ENCODE measurements around the gene HPN.

- TF ChIP-seq, protein P1, sequence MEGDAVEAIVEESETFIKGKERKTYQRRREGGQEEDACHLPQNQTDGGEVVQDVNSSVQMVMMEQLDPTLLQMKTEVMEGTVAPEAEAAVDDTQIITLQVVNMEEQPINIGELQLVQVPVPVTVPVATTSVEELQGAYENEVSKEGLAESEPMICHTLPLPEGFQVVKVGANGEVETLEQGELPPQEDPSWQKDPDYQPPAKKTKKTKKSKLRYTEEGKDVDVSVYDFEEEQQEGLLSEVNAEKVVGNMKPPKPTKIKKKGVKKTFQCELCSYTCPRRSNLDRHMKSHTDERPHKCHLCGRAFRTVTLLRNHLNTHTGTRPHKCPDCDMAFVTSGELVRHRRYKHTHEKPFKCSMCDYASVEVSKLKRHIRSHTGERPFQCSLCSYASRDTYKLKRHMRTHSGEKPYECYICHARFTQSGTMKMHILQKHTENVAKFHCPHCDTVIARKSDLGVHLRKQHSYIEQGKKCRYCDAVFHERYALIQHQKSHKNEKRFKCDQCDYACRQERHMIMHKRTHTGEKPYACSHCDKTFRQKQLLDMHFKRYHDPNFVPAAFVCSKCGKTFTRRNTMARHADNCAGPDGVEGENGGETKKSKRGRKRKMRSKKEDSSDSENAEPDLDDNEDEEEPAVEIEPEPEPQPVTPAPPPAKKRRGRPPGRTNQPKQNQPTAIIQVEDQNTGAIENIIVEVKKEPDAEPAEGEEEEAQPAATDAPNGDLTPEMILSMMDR (IDR thresholded peaks at IDR 0.05; ENCODE audit: low read depth, low read length, poor library complexity, severe bottlenecking) = no peak
- TF ChIP-seq EZH2phosphoT487 (IDR thresholded peaks at IDR 0.05; ENCODE audit: borderline replicate concordance, low read length) = no peak
Observed at GRCh38 chr19:35052599-35053190, 11.2 kb downstream of the HPN start.

Measured in DOHH2 (cell line).